Left hindlimb (tissue), 1 donor: ENCODE measurements around the gene RASGRP3.

Experiments used
- DNase-seq: peaks from one replicate; pipeline ENCODE4 v3.0.0-alpha.2; 2018

RASGRP3 gene

DNA sequence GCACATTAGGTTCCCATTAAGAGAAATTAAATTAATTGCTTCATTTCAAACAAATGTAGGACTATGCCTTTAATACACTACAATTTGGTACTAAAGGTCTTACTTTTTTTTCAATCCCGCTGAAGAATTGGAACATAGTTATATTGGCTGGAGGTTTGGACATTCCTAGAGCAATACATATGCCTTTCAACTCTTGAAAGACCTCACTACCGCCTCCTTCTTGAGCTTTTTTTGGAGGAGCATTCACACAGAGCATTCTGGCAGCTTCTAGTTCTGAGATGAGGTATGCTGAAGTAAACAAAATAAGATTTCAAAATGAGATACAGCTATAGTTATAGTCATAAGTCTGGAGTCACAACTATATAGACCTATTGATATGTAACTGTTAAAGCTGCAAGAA, 111.8 kb downstream of the RASGRP3 start:
- no peak for DNase-seq

DNA sequence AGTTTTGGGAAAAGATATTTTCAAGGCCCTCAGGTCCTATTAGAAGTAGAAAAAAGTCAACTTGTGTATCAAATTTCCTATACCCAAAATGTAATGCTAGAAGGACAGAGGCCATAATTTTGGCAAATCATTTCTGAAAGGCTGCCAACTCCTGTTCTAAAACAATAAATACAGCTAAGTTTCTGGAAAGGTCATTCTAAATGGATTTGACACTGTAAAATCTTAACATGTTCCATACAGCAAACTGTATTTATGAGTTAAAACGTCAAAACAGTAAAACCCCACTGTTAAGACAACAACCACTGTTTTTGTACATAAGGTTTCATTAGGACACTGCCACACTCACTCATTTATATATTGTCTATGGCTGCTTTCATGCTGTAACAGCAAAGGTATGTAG, 113.0 kb downstream of the RASGRP3 start:
- no peak for DNase-seq

DNA sequence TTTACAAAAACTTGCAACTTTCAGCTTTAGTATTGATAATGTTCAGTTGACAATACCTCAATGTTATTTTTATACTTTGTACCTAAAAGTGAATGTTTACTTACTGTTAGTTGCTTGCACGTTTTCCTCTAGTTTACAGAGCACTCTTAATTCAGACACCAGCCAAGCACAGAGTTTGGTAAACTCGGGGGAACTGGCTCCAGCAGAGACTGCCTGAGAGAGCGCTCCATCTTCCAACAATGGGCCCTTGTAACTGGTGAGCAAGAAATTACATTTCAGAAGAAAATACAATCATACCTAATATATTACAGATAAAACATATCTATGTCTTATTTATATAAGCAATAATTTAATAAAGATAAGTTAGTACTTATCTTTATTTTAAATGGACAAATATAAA, 118.9 kb downstream of the RASGRP3 start:
- no peak for DNase-seq

DNA sequence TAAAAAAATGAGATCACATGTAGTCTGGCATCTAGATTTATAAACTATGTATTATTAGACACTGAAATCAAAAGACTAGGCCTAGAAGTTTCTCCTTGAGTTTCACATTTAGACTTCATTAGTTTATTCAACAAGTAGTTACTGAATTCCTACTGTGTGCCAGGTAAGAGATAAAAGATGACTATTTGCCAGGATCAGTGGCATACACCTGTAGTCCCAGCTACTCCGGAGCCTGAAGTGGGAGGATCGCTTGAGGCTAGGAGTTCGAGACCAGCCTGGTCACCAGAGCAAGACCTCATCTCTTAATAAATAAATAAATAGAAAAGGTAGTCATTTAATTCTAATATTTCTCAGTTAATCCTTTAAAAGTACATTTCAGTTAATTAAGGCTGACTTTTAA, 120.6 kb downstream of the RASGRP3 start:
- DNase-seq: no peak

DNA sequence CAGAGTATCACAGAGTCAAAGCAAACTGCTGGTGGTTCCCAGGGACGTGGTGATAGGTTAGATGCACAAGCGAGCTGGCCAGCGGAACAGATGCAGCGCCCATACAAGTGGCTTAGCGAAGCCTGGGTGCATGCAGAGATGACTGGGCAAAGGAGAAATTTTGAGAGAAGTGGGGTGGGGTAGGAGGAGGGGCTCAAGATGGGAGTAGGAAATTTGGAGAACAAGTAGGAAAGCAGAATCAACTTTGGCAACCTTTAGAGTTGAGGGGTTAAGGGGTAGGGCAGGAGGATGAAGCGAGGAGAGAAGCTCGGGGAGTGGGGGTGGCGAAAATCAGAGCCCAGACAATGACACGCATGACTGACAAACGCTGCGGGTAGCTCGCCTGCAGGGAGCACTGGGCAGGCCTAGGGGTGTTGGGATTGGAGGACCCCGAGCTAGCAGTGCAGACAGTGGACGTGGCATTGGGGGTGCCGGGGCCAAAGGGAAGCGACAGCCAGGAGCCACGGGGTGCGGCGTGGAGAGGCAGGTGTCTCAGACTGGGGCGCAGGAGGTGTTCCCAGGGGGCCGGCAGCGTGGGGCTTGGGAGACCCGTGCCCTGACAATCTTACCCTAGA, 122.2 kb downstream of the RASGRP3 start:
- no peak for DNase-seq

DNA sequence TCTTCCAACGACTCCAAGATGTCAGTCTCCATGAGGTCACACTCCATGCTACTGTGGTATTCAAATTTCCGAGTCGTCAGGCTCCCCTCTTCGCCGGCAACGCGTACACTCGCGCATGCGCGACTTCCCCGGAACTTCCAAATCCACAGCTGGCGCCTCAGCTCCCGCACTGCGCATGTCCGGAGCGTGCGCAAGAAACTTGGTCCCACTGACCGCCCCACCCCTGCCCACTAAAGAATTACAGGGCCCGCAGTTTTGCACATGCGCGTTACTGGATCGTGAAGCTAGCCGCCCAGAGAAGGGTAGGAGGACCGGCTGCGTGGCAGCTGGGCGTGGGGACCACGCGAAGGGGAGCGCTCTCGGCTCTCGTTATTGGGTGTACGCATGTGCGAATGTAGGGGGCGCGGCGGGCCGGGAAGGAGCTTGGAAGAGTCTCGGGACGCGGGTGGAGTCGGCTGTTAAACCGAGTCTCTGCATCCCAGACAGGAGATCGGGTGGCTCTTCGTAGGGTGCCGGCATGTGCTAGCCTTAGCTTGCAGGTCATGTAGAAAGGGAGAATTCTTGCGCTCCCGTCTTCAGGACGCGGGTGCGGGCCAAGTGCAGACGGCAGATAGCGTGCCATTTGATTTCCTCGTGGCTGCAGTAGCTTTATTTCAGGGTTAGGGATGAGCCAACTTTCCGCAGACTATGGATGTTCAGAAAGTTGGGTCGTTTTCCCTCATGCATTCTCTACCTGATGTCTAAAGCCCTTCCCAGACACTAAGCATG, 122.9 kb downstream of the RASGRP3 start, which contains the start of gene FAM98A:
TSS of gene FAM98A (minus strand) at position 125 of the 768 bp plus-strand sequence. CDS start at position 47, 78 bp downstream.
- DNase-seq: peak; percentile 100

DNA sequence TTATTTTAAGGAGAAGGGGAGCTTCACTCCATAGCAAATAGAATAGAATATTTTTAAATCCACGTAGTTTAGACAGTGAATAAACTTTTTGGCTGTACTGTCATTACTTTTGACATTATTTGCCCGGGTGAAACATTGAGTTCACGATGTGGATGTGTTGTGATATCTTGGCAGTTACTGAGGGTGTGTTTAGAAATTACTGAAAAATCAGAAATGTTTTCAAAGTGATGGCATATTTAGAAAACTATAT, 123.4 kb downstream of the RASGRP3 start:
- no peak for DNase-seq

DNA sequence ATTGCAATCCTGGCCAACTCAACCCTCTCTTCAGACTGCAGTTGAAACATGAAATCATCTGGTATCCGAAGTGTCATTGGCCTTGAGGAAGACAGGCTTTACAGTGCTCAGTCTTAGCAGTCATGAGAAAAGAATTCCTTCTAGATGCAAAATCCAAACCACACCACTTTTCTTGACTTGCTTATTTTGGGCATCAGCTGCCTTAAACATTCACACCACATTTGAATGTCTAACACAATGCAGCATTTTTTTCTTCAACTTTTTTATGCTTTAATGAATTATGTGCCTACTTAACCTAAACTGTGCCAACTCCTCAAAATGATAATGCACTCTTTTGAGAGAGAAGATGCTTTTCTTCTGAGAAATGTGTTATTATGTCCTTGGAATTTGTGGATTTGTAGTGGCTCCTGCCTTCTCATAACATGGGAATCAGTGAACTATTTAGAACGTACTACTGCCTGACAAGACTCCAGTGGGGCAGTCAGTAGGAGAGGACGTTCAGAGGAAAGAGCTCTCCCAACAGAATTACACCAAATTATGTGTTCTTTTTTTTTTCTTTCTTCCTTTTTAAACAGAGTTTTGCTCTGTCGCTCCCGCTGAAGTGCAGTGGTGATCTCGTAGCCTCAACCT, 125.9 kb downstream of the RASGRP3 start:
- no peak for DNase-seq

DNA sequence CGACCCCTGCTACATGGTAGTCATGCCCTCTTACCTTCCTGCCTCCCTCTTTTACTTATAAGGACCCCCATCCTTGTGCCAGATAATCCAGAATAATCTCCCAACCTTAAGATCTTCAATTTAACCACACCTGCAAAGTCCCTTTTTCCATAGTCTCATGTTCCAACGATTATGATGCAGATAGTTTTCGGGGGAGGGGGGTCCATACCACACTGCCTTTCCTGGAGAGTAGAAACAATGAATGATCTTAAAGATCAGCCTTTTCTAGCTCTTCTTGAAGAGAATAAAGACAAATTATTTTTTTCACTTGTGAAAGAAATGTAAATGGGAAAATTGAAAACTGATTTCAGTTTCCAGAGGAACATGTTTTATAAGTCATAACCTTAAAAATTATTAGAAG, 127.0 kb downstream of the RASGRP3 start:
- no peak for DNase-seq

DNA sequence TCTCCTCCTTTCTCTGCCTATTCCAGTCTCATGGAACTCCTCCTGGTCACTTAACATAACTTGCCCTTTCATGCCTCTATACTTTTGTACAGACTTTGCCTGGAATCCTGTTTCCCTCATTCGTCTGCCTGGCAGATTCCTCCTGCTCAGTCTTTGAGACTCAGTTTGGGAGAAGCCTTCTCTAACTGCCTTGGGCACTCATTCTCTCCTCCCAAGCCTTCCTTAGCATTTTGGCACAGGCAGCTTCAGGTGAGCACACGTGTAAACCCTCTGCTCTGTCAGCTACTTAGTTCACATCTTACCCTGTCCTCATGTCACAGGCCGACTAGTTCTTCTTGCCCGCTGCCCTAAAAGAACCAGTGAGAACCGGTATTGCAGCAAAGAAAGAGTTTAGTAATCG, 128.6 kb downstream of the RASGRP3 start:
- DNase-seq: no peak

DNA sequence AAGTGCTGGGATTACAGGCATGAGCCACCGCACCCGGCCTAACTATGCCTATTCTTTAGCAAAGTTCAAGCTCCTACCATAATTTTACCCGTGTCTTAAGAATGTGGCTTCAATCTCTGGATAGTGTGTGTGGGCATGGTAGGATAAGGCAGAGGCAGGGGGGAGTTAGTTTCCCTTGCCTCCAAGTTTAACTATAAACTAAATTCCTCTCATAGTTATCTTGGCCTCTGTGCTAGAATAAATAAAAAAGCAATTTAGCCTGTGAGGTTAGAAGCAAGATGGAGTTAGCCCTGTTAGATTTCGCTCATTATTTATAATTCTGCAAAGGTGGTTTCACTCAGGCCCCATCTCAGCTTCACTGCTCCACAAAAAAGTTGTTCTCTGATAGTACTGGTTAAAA, 129.7 kb downstream of the RASGRP3 start:
- no peak for DNase-seq

DNA sequence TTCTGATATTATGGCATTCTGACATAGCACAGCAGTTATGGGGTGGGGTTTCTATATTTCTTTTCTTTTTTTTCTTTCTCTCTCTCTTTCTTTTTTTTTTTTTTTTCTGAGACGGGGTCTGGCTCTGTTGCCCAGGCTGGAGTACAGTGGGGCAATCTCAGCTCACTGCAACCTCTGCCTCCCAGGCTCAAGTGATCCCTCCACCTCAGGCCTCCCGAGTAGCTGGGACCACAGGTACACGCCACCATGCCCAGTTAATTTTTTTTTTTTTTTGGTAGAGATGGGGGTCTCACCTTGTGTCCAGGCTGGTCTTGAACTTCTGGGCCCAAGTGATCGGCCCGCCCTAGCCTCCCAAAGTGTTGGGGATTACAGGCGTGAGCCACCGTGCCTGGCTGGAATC, 130.2 kb downstream of the RASGRP3 start:
- no peak for DNase-seq

DNA sequence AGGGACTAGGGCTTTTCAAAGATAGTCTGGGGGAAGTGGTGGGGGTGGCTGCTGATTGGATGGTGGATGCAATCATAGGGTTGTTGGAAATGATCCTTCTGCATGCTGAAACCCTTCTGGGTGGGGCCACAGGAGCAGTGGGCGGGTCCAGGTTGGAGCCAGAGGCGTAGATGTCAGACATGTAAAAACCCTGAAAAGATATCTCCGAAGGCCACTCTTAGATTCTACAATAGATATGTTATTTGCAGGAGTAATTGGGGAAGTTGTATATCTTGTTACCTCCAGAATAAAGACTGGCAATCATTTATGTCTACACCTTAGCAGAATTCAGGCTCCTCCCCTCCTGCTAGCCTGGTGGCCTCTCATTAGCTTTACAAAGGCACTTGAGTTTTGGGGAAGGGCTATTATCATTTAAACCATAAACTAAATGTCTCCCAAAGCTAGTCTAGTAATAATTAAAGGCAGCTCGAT, 130.8 kb downstream of the RASGRP3 start:
- DNase-seq: no peak

DNA sequence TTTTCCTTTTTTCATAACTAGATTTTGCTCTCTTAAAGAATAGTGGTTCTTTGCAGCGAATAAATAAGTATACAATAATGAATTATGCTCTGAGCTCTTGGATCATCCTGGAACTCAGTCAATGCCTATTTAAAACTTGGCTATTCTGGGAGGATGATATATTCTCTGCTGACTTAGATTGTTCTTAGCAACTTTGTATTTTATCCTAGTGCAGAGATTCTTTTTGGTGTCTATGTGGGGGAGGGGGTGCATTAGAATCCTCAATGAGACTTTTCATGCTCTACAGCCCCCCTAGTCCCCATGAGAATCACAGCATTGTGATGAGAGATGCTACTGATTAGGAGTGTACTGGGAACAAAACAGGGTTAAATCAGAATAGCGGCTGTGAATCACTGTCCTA, 131.5 kb downstream of the RASGRP3 start:
- DNase-seq: no peak

DNA sequence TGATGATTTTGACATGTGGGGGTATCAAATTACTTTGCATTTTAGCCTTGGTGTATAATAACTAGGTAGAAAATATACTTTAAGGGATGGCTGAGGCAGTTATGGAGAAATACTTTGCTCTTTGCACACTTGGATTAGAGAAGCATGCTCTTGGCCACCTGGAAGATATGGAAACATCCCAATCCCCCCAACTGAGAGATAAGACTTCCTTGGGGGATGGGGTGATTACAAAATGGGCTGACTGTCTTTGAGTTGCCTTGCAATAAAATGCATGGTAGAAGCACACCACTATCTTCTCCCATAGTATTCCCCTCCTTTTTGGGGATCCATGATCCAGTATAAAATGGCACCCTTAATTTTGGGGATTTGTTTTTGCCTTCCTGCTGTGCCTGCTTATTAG, 137.7 kb downstream of the RASGRP3 start:
- no peak for DNase-seq
